DMS53 treated with DMSO at 0.1 percent for 48 hours (cell line): ENCODE measurements around the gene IRAK3.

ENCODE experiments used
- DNase-seq: peaks from one replicate; lab custom pipeline; 2025; ENCODE audit not compliant: unreplicated experiment; lab: John Stamatoyannopoulos, UW

The IRAK3 gene

GRCh38 chr12:66188584-66189485 lies at the start of gene IRAK3:
IRAK3 (plus strand) TSS chr12:66189214; CDS start chr12:66189300, 86 bp downstream.
- peak; percentile 14 for DNase-seq

- DNase-seq, result no peak
These were observed 49.7 kb upstream of the IRAK3 start for GRCh38 chr12:66139328-66139727.

- no peak for DNase-seq
These were observed 48.3 kb upstream of the IRAK3 start for GRCh38 chr12:66140731-66141130.

- DNase-seq, result no peak
These were observed 47.7 kb upstream of the IRAK3 start for GRCh38 chr12:66141299-66141698.

- no peak for DNase-seq
These were observed 46.2 kb upstream of the IRAK3 start for GRCh38 chr12:66142826-66143225.

GRCh38 chr12:66143868-66144267 lies 45.1 kb upstream of the IRAK3 start:
- DNase-seq, result no peak

- peak; percentile 81 for DNase-seq
These were observed 43.9 kb upstream of the IRAK3 start for GRCh38 chr12:66144791-66145754.

GRCh38 chr12:66149702-66150398 lies 39.2 kb upstream of the IRAK3 start:
- DNase-seq, result no peak

- DNase-seq, result no peak
These were observed 36.3 kb upstream of the IRAK3 start for GRCh38 chr12:66152732-66153131.

- DNase-seq, result no peak
These were observed 34.2 kb upstream of the IRAK3 start for GRCh38 chr12:66154776-66155175.

- no peak for DNase-seq
These were observed 32.4 kb upstream of the IRAK3 start for GRCh38 chr12:66156654-66157053.

- DNase-seq, result no peak
These were observed 29.9 kb upstream of the IRAK3 start for GRCh38 chr12:66159123-66159522.

GRCh38 chr12:66160704-66161103 lies 28.3 kb upstream of the IRAK3 start:
- DNase-seq, result no peak

- DNase-seq, result no peak
These were observed 26.3 kb upstream of the IRAK3 start for GRCh38 chr12:66162701-66163100.

GRCh38 chr12:66163289-66163688 lies 25.7 kb upstream of the IRAK3 start:
- DNase-seq, result no peak

- DNase-seq, result no peak
These were observed 24.6 kb upstream of the IRAK3 start for GRCh38 chr12:66164349-66164821.

GRCh38 chr12:66165141-66165540 lies 23.9 kb upstream of the IRAK3 start:
- no peak for DNase-seq

- no peak for DNase-seq
These were observed 22.5 kb upstream of the IRAK3 start for GRCh38 chr12:66166561-66166960.

- no peak for DNase-seq
These were observed 20.6 kb upstream of the IRAK3 start for GRCh38 chr12:66168410-66168809.

GRCh38 chr12:66169221-66170170 lies 19.5 kb upstream of the IRAK3 start, which contains the start of gene TMBIM4:
TMBIM4 (minus strand) TSS chr12:66169996; CDS start chr12:66169951, 45 bp downstream.
- DNase-seq, result peak; percentile 89
